Right ventricle myocardium superior (tissue), 1 donor: ENCODE data around the gene ORAI2. TPM values are rescaled to one million over a fixed set of nuclear protein-coding genes. Genes with fewer than 3 reads are reported as not detected.
A peak's percentile ranks its signal among the peaks of the same experiment; 100 is the strongest.

Source experiments
- ATAC-seq: fragments of 200-7000 bp; cut with Tn5 transposase; one replicate; pipeline ENCODE4 v1.9.1; 2020; ENCODE audit warnings: mild to moderate bottlenecking; ENCODE audit not compliant: poor library complexity
- DNase-seq: peaks from one replicate; pipeline ENCODE4 v3.0.0-alpha.2; 2020
- intact Hi-C: fragments of 100-400 bp; cut with DNase I; formaldehyde crosslinking; loops from one replicate; pipeline ENCODE4 v1.11.2; 2022
- total RNA-seq: library from RNA; stranded (reverse); fragmentation: NEBNext Ultra II Directional; extraction: Animal tissue kit (Norgen Biotek cat#: 25700); gene quantifications from one replicate; pipeline ENCODE4 v1.2.1, GENCODE V29; 2021
- donor health status: DM: no; HTN: yes; CAD: no; lungs with severe emphysema.

The ORAI2 gene
- total RNA-seq, 1 donor from 2014 or later = 4.3 TPM

- intact Hi-C loops = no loop called here
- DNase-seq = peak; percentile 5
- ATAC-seq = no peak
These were observed 22.5 kb upstream of the ORAI2 start for GRCh38 chr7:102410918-102411317.

GRCh38 chr7:102412548-102412947 lies 20.8 kb upstream of the ORAI2 start:
- intact Hi-C loops = no loop called here
- DNase-seq (peak; percentile 67), ATAC-seq (peak; percentile 94)

- ATAC-seq = no peak
- intact Hi-C loops = no loop called here
- peak; percentile 7 for DNase-seq
These were observed 20.3 kb upstream of the ORAI2 start for GRCh38 chr7:102413091-102413490.

GRCh38 chr7:102413611-102414010 lies 19.8 kb upstream of the ORAI2 start:
- ATAC-seq (no peak), DNase-seq (no peak)
- intact Hi-C loops = no loop called here

GRCh38 chr7:102415685-102416225 lies 17.6 kb upstream of the ORAI2 start:
- DNase-seq (peak; percentile 47), ATAC-seq (no peak)

GRCh38 chr7:102416406-102416805 lies 17.0 kb upstream of the ORAI2 start:
- intact Hi-C loops = no loop called here
- DNase-seq = no peak

More at GRCh38 chr7:102415685-102416225, 17.6 kb upstream of the ORAI2 start:
- intact Hi-C loops = no loop called here

GRCh38 chr7:102417105-102417504 lies 16.3 kb upstream of the ORAI2 start:
- ATAC-seq (no peak), DNase-seq (no peak)
- intact Hi-C loops = no loop called here

More at GRCh38 chr7:102416406-102416805, 17.0 kb upstream of the ORAI2 start:
- no peak for ATAC-seq

GRCh38 chr7:102418592-102418991 lies 14.8 kb upstream of the ORAI2 start:
- DNase-seq (no peak), ATAC-seq (no peak)
- intact Hi-C loops = no loop called here

- no peak for ATAC-seq
- intact Hi-C loops = no loop called here
- DNase-seq = peak; percentile 8
These were observed 11.6 kb upstream of the ORAI2 start for GRCh38 chr7:102421706-102422240.

- ATAC-seq = no peak
- DNase-seq = peak; percentile 31
- intact Hi-C loops = no loop called here
These were observed 9.2 kb upstream of the ORAI2 start for GRCh38 chr7:102424129-102424551.

- DNase-seq (peak; percentile 43), ATAC-seq (no peak)
- intact Hi-C loops = no loop called here
These were observed 8.6 kb upstream of the ORAI2 start for GRCh38 chr7:102424787-102425218.

GRCh38 chr7:102425639-102426267 lies 7.6 kb upstream of the ORAI2 start:
- DNase-seq = peak; percentile 72
- ATAC-seq = peak; percentile 55
- intact Hi-C loops = no loop called here

GRCh38 chr7:102426268-102427018 lies 6.9 kb upstream of the ORAI2 start:
- peak; percentile 51 for DNase-seq
- ATAC-seq = peak; percentile 37
- intact Hi-C loops = no loop called here

GRCh38 chr7:102427019-102427405 lies 6.4 kb upstream of the ORAI2 start:
- intact Hi-C loops = no loop called here
- DNase-seq (peak; percentile 11), ATAC-seq (no peak)

GRCh38 chr7:102429141-102429899 lies 4.1 kb upstream of the ORAI2 start:
- intact Hi-C loops = no loop called here
- ATAC-seq (no peak), DNase-seq (peak; percentile 17)

- ATAC-seq = no peak
These were observed 1.6 kb upstream of the ORAI2 start for GRCh38 chr7:102431617-102432298.

GRCh38 chr7:102432442-102433218 lies 745 bp upstream of the ORAI2 start:
- intact Hi-C loops = no loop called here
- peak; percentile 11 for ATAC-seq
- no peak for DNase-seq

More at GRCh38 chr7:102431617-102432298, 1.6 kb upstream of the ORAI2 start:
- DNase-seq = no peak
- intact Hi-C loops = no loop called here

GRCh38 chr7:102434039-102434486 lies 688 bp downstream of the ORAI2 start:
- intact Hi-C loops = no loop called here
- DNase-seq = no peak
- peak; percentile 9 for ATAC-seq
